ENCODE results near the gene MYL6.

- TF ChIP-seq CTCF (IDR thresholded peaks at IDR 0.05) (no peak), POLR2A (IDR thresholded peaks at IDR 0.05) (no peak)
Observed at GRCh38 chr12:56172839-56173238, 14.7 kb downstream of the MYL6 start.

Measured in uterus (tissue), 2 donors.